ENCODE data around the gene ZNF438.
"Not testable (repeated sequence)": the region's sequence is repeated elsewhere in the genome, so short reads cannot be mapped to it uniquely, and the experiment has no call there.

GRCh38 chr10:30983209-30983608 is 48.5 kb downstream of the ZNF438 start:
- not testable (repeated sequence) for TF ChIP-seq CTCF, POLR2A, POLR2AphosphoS5 (IDR thresholded peaks at IDR 0.05)
